Spleen (tissue), 11 donors: ENCODE measurements around the gene GLRX2. TPM values are rescaled to one million over a fixed set of nuclear protein-coding genes. Genes with fewer than 3 reads are reported as not detected.

Source experiments
- DNase-seq: peaks from one replicate; pipeline ENCODE4 v3.0.0-alpha.2; 2020
- H3K27ac ChIP-seq, 8 donors: fragments of 200-600 bp; sonication (generic) in 7 of 8; 1 replicate in 4 of 8; 2 replicates in 4 of 8; pipeline versions ENCODE4 v1.5.0 to v1.8.0; 2016 to 2021; ENCODE audit warnings: inconsistent platforms in 4 of 8, mild to moderate bottlenecking in 4 of 8, moderate library complexity in 1 of 8
- H3K27me3 ChIP-seq, 7 donors: fragments of 200-600 bp; sonication (generic) in 6 of 7; replicated peaks in 1 of 7; 1 replicate in 4 of 7; 2 replicates in 3 of 7; pipeline versions ENCODE4 v1.5.0 to v1.8.0; 2016 to 2021; ENCODE audit warnings: inconsistent platforms in 3 of 7, mild to moderate bottlenecking in 1 of 7
- H3K36me3 ChIP-seq, 6 donors: fragments of 200-600 bp; sonication (generic) in 5 of 6; 1 replicate in 4 of 6; 2 replicates in 2 of 6; pipeline versions ENCODE4 v1.5.0 to v1.8.0; 2016 to 2021; ENCODE audit warnings: inconsistent platforms in 2 of 6
- H3K4me1 ChIP-seq, 6 donors: fragments of 200-600 bp; sonication (generic) in 5 of 6; 1 replicate in 3 of 6; 2 replicates in 3 of 6; pipeline versions ENCODE4 v1.5.0 to v1.8.0; 2016 to 2021; ENCODE audit warnings: inconsistent platforms in 3 of 6
- H3K4me3 ChIP-seq, 8 donors: fragments of 200-600 bp; sonication (generic) in 7 of 8; 1 replicate in 4 of 8; 2 replicates in 4 of 8; pipeline versions ENCODE4 v1.5.0 to v1.8.0; 2016 to 2021; ENCODE audit warnings: inconsistent platforms in 4 of 8, mild to moderate bottlenecking in 4 of 8, moderate library complexity in 2 of 8
- H3K9me3 ChIP-seq, 8 donors: fragments of 200-600 bp; sonication (generic) in 7 of 8; 1 replicate in 4 of 8; 2 replicates in 4 of 8; pipeline versions ENCODE4 v1.5.0 to v1.8.0; 2016 to 2021; ENCODE audit warnings: inconsistent platforms in 4 of 8
- POLR2A ChIP-seq, 3 donors: fragments of 450-650 bp; IDR thresholded peaks; one replicate each; pipeline ENCODE4 v1.5.1; 2017; ENCODE audit warnings: antibody characterized with exemption in 3 of 3, mild to moderate bottlenecking in 1 of 3
- POLR2AphosphoS5 ChIP-seq, 3 donors: sonication (generic); formaldehyde crosslinking; IDR thresholded peaks; one replicate each; pipeline ENCODE4 v1.5.1; 2017; ENCODE audit warnings: antibody characterized with exemption in 3 of 3
- WGBS, 5 donors: extraction: QIAGEN DNeasy Blood & Tissue Kit in 3 of 5; methylation state at CpG; one replicate each; pipeline versions ENCODE4 v1.1.5 to v1.1.7; 2013 to 2018; 5-methylcytosine and 5-hydroxymethylcytosine counted together
- intact Hi-C: fragments of 100-400 bp; cut with DNase I; formaldehyde crosslinking; loops from one replicate; pipeline ENCODE4 v1.15.0; 2023; ENCODE audit warnings: low total_unique reads
- polyA plus RNA-seq, 3 donors: library from polyadenylated mRNA; stranded (reverse); fragments of 200-250 nt; gene quantifications; one replicate each; pipeline ENCODE4 v1.2.1, GENCODE V29; 2013
- total RNA-seq, 7 donors: library from RNA; depleted of rRNA in 3 of 7; stranded (reverse); fragments of >200 nt in 3 of 7; fragmentation: NEBNext Ultra II Directional in 4 of 7; extraction: Animal tissue kit (Norgen Biotek cat#: 25700) in 4 of 7; gene quantifications; one replicate each; pipeline versions ENCODE4 v1.1.0 to v1.2.1, GENCODE V29; 2016 to 2021
- TF ChIP-seq, protein P1 (sequence below), 11 experiments: fragments of 200-600 bp in 7 of 11; fragments of 450-650 bp in 4 of 11; sonication (generic) in 4 of 11; IDR thresholded peaks in 8 of 11; conservative IDR thresholded peaks in 3 of 11; 1 replicate in 7 of 11; 2 replicates in 4 of 11; pipeline versions ENCODE4 v1.4.0 to v1.8.0; 2016 to 2021; ENCODE audit warnings: antibody characterized with exemption in 11 of 11, inconsistent platforms in 4 of 11, mild to moderate bottlenecking in 1 of 11
- donor health status: healthy with polysubstance abuse.
- donor health status: DM: no; HTN: no; CAD: no; lungs with moderate emphysema.
- donor health status: DM: no; HTN: no; CAD: no.
- donor health status: Bipolar disorder and iron deficiency.
- donor health status: healthy.
- donor health status: DM: no; HTN: no; CAD: no.
- donor health status: DM: yes; HTN: yes; CAD: no.

GLRX2 gene
- total and polyA plus RNA-seq, 10 donors = 5.9 to 20.0 (median 11.0) TPM

DNA sequence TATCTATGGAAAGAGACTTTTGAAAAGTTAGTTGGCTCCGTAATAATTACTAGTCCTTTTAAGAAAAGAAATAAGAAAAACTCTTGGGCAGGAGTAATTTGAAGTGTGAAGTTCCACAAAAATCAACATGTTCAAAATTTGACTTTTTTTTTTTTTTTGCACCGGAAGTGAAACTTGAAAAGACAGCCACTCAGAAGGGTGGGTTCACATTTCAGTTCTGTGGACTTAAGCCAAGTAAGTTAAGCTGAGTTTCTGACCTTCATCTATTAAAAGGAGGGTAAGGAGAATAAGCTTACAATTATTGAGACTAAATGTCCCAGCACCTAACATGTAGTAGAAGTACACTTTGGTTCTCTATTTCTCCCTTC lies 34.8 kb downstream of the GLRX2 start:
- H3K4me1 ChIP-seq = peaks cover 14 to 48% (median 18%) of the 10 kb centered on the region in 6 donors
- peaks cover 0 to 14% (median 6%) of the 10 kb centered on the region in 6 donors for H3K36me3 ChIP-seq
- H3K27ac ChIP-seq = peak overlapping the region in 7 of 8 donors; percentile 10 to 69 (median 45)
- 50 to 69% (median 56%) methylated on average over 2 of the region's 2 CpGs for WGBS, 5 donors
- DNase-seq = no peak
- H3K27me3 ChIP-seq = no peaks in the 10 kb centered on the region
- H3K9me3 ChIP-seq = no peaks in the 10 kb centered on the region
- no peak overlapping the region for H3K4me3 ChIP-seq
- TF ChIP-seq, protein P1, sequence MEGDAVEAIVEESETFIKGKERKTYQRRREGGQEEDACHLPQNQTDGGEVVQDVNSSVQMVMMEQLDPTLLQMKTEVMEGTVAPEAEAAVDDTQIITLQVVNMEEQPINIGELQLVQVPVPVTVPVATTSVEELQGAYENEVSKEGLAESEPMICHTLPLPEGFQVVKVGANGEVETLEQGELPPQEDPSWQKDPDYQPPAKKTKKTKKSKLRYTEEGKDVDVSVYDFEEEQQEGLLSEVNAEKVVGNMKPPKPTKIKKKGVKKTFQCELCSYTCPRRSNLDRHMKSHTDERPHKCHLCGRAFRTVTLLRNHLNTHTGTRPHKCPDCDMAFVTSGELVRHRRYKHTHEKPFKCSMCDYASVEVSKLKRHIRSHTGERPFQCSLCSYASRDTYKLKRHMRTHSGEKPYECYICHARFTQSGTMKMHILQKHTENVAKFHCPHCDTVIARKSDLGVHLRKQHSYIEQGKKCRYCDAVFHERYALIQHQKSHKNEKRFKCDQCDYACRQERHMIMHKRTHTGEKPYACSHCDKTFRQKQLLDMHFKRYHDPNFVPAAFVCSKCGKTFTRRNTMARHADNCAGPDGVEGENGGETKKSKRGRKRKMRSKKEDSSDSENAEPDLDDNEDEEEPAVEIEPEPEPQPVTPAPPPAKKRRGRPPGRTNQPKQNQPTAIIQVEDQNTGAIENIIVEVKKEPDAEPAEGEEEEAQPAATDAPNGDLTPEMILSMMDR (IDR thresholded peaks at IDR 0.05 in 8 of 11, conservative IDR thresholded peaks at IDR 0.05 in 3 of 11) = no peak
- TF ChIP-seq POLR2A (IDR thresholded peaks at IDR 0.05) (no peak), POLR2AphosphoS5 (IDR thresholded peaks at IDR 0.05) (no peak)
- intact Hi-C loops = no loop called here

DNA sequence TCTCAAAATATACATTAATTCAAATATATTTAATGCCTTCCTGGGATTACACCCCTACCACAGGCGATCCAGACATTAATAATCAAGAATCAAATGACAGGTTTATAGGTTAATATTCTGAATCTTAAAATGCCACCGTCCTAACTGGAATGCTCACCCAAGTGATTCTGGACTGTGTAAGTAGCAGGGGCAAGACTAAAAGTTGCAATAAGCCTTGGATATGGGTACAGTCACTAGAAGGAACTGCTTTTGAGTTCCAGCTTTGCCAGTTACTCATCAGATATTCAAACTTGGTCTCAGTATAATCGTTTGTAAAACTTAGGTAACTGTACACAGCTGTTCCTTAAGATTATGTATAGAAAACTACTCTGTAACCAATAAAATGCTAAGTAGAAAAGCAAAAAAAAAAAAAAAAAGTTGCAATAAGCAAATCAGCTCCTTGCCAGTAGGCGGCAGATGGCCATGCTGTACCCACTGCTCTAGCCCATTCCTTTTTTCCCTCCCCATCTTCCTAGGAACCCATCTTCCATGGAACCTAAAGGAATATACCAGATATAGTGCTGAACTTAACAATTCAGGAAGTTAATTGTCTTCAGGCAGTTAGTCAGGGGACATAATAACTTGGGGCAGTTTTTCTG lies 35.3 kb downstream of the GLRX2 start:
- no peak for DNase-seq
- peaks cover 0 to 14% (median 6%) of the 10 kb centered on the region in 6 donors for H3K36me3 ChIP-seq
- H3K27ac ChIP-seq = peak overlapping the region in 6 of 8 donors; percentile 10 to 69 (median 52)
- TF ChIP-seq, protein P1 (IDR thresholded peaks at IDR 0.05 in 8 of 11, conservative IDR thresholded peaks at IDR 0.05 in 3 of 11) = peak in 1 of 11 experiments; percentile 18
- no peak for TF ChIP-seq POLR2A (IDR thresholded peaks at IDR 0.05)
- H3K4me1 ChIP-seq = peaks cover 14 to 53% (median 18%) of the 10 kb centered on the region in 6 donors
- H3K4me3 ChIP-seq = no peak overlapping the region
- 79 to 88% (median 80%) methylated on average over 4 of the region's 4 CpGs for WGBS, 5 donors
- no peaks in the 10 kb centered on the region for H3K9me3 ChIP-seq
- H3K27me3 ChIP-seq = no peaks in the 10 kb centered on the region
- intact Hi-C loops = loop anchor here (10.0 kb wide), 1 partner anchor 55 kb away; the partner anchor contains the start of gene CDC73

- TF ChIP-seq POLR2A (IDR thresholded peaks at IDR 0.05) (no peak), POLR2AphosphoS5 (IDR thresholded peaks at IDR 0.05) (no peak)
- TF ChIP-seq, protein P1 (IDR thresholded peaks at IDR 0.05 in 8 of 11, conservative IDR thresholded peaks at IDR 0.05 in 3 of 11) = no peak
- no peak overlapping the region for H3K4me3 ChIP-seq
- intact Hi-C loops = loop anchor here (10.0 kb wide), 1 partner anchor 57 kb away; the partner anchor contains the start of gene CDC73
- no peaks in the 10 kb centered on the region for H3K27me3 ChIP-seq
- peaks cover 19 to 71% (median 29%) of the 10 kb centered on the region in 6 donors for H3K4me1 ChIP-seq
- DNase-seq = no peak
- H3K27ac ChIP-seq = no peak overlapping the region
- H3K36me3 ChIP-seq = peaks cover 0 to 11% (median 4%) of the 10 kb centered on the region in 6 donors
- no peaks in the 10 kb centered on the region for H3K9me3 ChIP-seq
Observed at GRCh38 chr1:193068013-193068412, 37.2 kb downstream of the GLRX2 start.

- H3K4me3 ChIP-seq = no peak overlapping the region
- WGBS, 5 donors = 71 to 85% (median 82%) methylated on average over 4 of the region's 4 CpGs
- peaks cover 0 to 11% (median 3%) of the 10 kb centered on the region in 6 donors for H3K36me3 ChIP-seq
- DNase-seq = no peak
- intact Hi-C loops = loop anchor here (10.0 kb wide), 1 partner anchor 58 kb away; the partner anchor contains the start of gene CDC73
- H3K27ac ChIP-seq = no peak overlapping the region
- H3K9me3 ChIP-seq = no peaks in the 10 kb centered on the region
- H3K27me3 ChIP-seq = no peaks in the 10 kb centered on the region
- TF ChIP-seq, protein P1 (IDR thresholded peaks at IDR 0.05 in 8 of 11, conservative IDR thresholded peaks at IDR 0.05 in 3 of 11) = no peak
- peaks cover 22 to 83% (median 35%) of the 10 kb centered on the region in 6 donors for H3K4me1 ChIP-seq
Observed at GRCh38 chr1:193066606-193067005, 38.6 kb downstream of the GLRX2 start.
